AG09309 (cell line): ENCODE measurements around the gene TBC1D22A.
A peak's percentile ranks its signal among the peaks of the same experiment; 100 is the strongest.

Source experiments
- DNase-seq: peaks from one replicate; pipeline ENCODE4 v3.0.0-alpha.2; 2010; ENCODE audit warnings: low read depth
- H3K4me3 ChIP-seq: 2 replicates; pipeline ENCODE4 v1.5.1; 2011; ENCODE audit warnings: mild to moderate bottlenecking, low read depth, low read length, moderate library complexity; ENCODE audit not compliant: control insufficient read depth
- TF ChIP-seq, protein P1 (sequence below): IDR thresholded peaks from 2 replicates; pipeline ENCODE4 v1.5.1; 2011; ENCODE audit warnings: mild to moderate bottlenecking, low read depth, low read length, inconsistent platforms; ENCODE audit not compliant: insufficient read depth, control insufficient read depth; ENCODE audit errors: missing control alignments

The TBC1D22A gene

GRCh38 chr22:46752988-46753310, 9.5 kb upstream of the TBC1D22A start:
- TF ChIP-seq, protein P1, sequence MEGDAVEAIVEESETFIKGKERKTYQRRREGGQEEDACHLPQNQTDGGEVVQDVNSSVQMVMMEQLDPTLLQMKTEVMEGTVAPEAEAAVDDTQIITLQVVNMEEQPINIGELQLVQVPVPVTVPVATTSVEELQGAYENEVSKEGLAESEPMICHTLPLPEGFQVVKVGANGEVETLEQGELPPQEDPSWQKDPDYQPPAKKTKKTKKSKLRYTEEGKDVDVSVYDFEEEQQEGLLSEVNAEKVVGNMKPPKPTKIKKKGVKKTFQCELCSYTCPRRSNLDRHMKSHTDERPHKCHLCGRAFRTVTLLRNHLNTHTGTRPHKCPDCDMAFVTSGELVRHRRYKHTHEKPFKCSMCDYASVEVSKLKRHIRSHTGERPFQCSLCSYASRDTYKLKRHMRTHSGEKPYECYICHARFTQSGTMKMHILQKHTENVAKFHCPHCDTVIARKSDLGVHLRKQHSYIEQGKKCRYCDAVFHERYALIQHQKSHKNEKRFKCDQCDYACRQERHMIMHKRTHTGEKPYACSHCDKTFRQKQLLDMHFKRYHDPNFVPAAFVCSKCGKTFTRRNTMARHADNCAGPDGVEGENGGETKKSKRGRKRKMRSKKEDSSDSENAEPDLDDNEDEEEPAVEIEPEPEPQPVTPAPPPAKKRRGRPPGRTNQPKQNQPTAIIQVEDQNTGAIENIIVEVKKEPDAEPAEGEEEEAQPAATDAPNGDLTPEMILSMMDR: no peak
- DNase-seq: no peak
- H3K4me3 ChIP-seq: no peak overlapping the region

DNA sequence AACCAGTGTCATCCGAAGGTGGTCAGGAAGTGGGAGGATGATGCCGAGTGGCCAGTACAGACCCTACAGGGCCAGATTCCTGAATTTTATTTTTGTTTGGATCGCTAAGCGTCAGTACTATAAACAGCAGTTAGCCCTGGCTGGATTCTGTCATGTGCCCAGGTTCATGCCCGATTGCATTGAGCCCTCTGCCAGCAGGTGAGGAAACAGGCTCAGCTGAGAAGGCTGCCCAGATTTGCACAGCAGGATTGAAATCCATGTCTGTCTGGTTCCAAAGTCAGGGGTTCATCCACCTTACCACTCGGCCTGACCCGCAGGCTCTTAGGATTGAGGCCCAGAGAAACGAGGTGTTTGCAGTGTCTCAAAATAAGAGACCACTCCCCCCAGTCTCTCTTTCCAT, 9.1 kb upstream of the TBC1D22A start:
- TF ChIP-seq, protein P1: no peak
- H3K4me3 ChIP-seq: no peak overlapping the region
- no peak for DNase-seq

GRCh38 chr22:46753761-46754109, 8.7 kb upstream of the TBC1D22A start:
- no peak for DNase-seq
- H3K4me3 ChIP-seq: no peak overlapping the region
- TF ChIP-seq, protein P1: no peak

- TF ChIP-seq, protein P1: no peak
- no peak overlapping the region for H3K4me3 ChIP-seq
- DNase-seq: peak; percentile 90
Measured at GRCh38 chr22:46754110-46754799, 8.2 kb upstream of the TBC1D22A start.

- no peak for DNase-seq
- H3K4me3 ChIP-seq: no peak overlapping the region
- TF ChIP-seq, protein P1: no peak
Measured at GRCh38 chr22:46754826-46755225, 7.6 kb upstream of the TBC1D22A start.

DNA sequence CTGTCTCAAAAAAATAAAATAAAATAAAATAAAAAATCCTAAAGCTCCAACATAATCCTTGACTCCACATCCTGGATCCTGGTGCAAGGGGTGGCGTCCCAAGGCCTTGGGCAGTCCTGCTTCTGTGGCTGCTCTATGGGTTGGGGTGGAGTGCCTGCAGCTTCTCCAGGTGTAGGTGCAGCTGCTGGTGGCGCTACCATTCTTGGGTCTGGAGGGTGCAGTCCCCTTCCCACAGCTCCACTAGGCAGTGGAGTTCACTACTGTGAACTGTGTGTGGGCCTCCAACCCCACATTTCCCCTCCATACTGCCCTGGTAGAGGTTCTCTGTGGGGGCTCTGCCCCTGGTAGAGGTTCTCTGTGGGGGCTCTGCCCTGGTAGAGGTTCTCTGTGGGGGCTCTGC, 6.9 kb upstream of the TBC1D22A start:
- TF ChIP-seq, protein P1: no peak

DNA sequence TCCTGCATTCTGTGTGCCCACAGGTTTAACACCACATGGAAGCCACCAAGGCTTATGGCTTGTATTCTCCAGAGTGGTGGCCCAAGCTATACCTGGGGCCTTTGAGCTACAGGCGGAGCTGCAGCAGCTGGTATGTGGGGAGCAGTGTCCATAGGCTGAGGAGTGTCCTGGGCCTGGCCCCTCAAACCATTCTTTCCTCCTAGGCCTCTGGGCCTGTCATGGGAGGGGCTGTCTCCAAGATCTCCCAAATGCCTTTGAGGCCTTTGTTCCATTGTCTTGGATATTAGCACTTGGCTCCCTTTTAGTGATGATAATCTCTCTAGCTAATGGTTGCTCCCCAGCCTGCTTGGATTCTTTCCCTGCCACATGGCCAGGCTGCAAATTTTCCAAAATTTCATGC, 6.4 kb upstream of the TBC1D22A start:
- no peak for DNase-seq
- no peak overlapping the region for H3K4me3 ChIP-seq
- TF ChIP-seq, protein P1: no peak

More for the DNA sequence above, 6.9 kb upstream of the TBC1D22A start:
- DNase-seq: no peak
- H3K4me3 ChIP-seq: no peak overlapping the region
